ENCODE data around the gene ANKRD63.

Gene ANKRD63

DNA sequence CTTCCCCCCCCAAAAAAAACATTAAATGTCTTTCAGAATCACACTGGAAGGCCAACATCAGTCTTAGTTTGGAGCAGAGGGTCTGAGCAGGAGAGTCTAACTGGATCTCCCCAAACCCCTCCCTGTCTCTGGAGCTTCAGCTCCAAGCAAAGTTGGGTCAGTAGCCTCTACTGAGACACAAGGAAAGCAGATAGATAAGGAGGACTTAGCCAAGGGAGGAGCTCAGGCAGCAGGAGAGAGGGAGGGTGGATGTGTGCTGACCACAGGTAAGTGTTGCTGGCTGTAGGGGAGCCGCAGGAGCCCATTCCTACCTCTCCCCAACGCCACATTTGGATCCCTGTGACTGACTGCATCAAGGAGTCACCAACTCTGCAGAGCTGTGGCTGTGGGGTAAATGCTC, 17.9 kb upstream of the ANKRD63 start:
- Histone ChIP-seq H3K27ac (ENCODE audit: low read length) (no peak overlapping the region), H3K36me3 (ENCODE audit: control insufficient read depth, low read depth, low read length) (no peaks in the 10 kb centered on the region), H3K4me1 (ENCODE audit: control insufficient read depth, low read depth, low read length) (peaks cover 8% of the 10 kb centered on the region), H3K4me3 (ENCODE audit: low read length) (no peak overlapping the region), H3K9ac (ENCODE audit: low read length) (no peak overlapping the region), H3K27me3 (ENCODE audit: control insufficient read depth, insufficient read depth, low read length) (no peaks in the 10 kb centered on the region), H3K9me3 (ENCODE audit: control insufficient read depth, low read depth, low read length) (peaks cover 4% of the 10 kb centered on the region)

DNA sequence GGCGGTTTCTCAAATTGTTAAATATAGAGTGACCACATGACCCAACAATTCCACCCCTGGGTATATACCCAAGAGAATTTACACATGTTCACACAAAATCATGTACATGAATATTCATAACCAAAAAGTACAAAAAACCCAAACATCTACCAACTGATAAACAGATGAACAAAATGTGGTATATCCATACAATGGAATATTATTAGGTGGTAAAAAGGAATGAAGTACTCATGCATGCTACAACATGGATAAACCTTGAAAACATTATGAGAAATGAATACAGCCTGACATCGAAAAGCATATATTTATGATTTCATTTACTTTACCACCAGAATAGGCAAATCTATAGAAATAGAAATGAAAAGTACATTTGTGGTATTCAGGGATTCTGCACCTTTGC, 17.5 kb upstream of the ANKRD63 start:
- Histone ChIP-seq H3K9me3 (ENCODE audit: control insufficient read depth, low read depth, low read length) (peaks cover 4% of the 10 kb centered on the region), H3K4me1 (ENCODE audit: control insufficient read depth, low read depth, low read length) (peaks cover 8% of the 10 kb centered on the region), H3K27ac (ENCODE audit: low read length) (no peak overlapping the region), H3K9ac (ENCODE audit: low read length) (no peak overlapping the region), H3K36me3 (ENCODE audit: control insufficient read depth, low read depth, low read length) (no peaks in the 10 kb centered on the region), H3K4me3 (ENCODE audit: low read length) (no peak overlapping the region), H3K27me3 (ENCODE audit: control insufficient read depth, insufficient read depth, low read length) (no peaks in the 10 kb centered on the region)

- peaks cover 8% of the 10 kb centered on the region for H3K4me1 ChIP-seq (ENCODE audit: control insufficient read depth, low read depth, low read length)
- H3K27me3 ChIP-seq (ENCODE audit: control insufficient read depth, insufficient read depth, low read length) = peaks cover 1% of the 10 kb centered on the region
- no peak overlapping the region for H3K9ac ChIP-seq (ENCODE audit: low read length)
- H3K4me3 ChIP-seq (ENCODE audit: low read length) = no peak overlapping the region
- H3K9me3 ChIP-seq (ENCODE audit: control insufficient read depth, low read depth, low read length) = peaks cover 4% of the 10 kb centered on the region
- no peaks in the 10 kb centered on the region for H3K36me3 ChIP-seq (ENCODE audit: control insufficient read depth, low read depth, low read length)
- no peak overlapping the region for H3K27ac ChIP-seq (ENCODE audit: low read length)
These were observed 15.5 kb upstream of the ANKRD63 start for GRCh38 chr15:40298216-40298935.

GRCh38 chr15:40297356-40297755, 14.5 kb upstream of the ANKRD63 start:
- H3K27me3 ChIP-seq (ENCODE audit: control insufficient read depth, insufficient read depth, low read length) = peaks cover 12% of the 10 kb centered on the region
- H3K9me3 ChIP-seq (ENCODE audit: control insufficient read depth, low read depth, low read length) = peaks cover 4% of the 10 kb centered on the region
- H3K4me1 ChIP-seq (ENCODE audit: control insufficient read depth, low read depth, low read length) = peaks cover 8% of the 10 kb centered on the region
- no peaks in the 10 kb centered on the region for H3K36me3 ChIP-seq (ENCODE audit: control insufficient read depth, low read depth, low read length)
- no peak overlapping the region for H3K27ac ChIP-seq (ENCODE audit: low read length)
- no peak overlapping the region for H3K4me3 ChIP-seq (ENCODE audit: low read length)
- H3K9ac ChIP-seq (ENCODE audit: low read length) = no peak overlapping the region

DNA sequence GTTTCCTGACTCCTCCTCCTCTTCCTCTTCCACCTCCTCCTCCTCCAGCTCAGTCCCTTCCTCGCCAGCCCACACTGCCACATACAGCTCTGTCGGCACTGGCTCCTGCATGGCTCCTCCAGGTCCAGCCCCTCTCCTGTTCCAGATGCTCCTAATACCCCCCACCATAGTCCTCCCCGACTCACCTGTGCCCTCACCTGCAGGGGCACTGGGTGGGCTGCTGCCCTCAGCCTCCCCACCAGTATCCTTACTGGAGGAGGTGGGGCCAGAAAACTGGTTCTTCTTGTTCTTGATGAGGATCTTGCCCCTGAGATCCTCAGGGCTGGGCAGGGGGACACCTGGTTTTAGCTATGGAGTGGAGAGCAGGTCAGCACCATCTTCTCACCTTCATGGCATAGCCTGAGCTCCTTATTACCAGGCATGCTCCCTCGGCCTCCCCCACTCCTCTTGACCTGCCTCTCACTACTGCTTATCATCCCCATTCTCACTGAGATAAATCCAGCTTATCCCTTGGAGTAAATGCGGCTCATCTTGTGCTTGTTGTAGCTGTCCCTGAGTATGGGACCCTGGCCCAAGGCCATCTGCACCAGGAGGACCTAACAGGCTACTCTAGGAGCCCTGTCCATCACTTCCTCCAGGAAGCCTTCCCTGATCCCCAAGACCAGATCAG, 13.8 kb upstream of the ANKRD63 start:
- Histone ChIP-seq H3K27ac (ENCODE audit: low read length) (no peak overlapping the region), H3K36me3 (ENCODE audit: control insufficient read depth, low read depth, low read length) (no peaks in the 10 kb centered on the region), H3K4me3 (ENCODE audit: low read length) (no peak overlapping the region), H3K4me1 (ENCODE audit: control insufficient read depth, low read depth, low read length) (peaks cover 7% of the 10 kb centered on the region), H3K27me3 (ENCODE audit: control insufficient read depth, insufficient read depth, low read length) (peaks cover 18% of the 10 kb centered on the region), H3K9ac (ENCODE audit: low read length) (no peak overlapping the region), H3K9me3 (ENCODE audit: control insufficient read depth, low read depth, low read length) (peaks cover 4% of the 10 kb centered on the region)

DNA sequence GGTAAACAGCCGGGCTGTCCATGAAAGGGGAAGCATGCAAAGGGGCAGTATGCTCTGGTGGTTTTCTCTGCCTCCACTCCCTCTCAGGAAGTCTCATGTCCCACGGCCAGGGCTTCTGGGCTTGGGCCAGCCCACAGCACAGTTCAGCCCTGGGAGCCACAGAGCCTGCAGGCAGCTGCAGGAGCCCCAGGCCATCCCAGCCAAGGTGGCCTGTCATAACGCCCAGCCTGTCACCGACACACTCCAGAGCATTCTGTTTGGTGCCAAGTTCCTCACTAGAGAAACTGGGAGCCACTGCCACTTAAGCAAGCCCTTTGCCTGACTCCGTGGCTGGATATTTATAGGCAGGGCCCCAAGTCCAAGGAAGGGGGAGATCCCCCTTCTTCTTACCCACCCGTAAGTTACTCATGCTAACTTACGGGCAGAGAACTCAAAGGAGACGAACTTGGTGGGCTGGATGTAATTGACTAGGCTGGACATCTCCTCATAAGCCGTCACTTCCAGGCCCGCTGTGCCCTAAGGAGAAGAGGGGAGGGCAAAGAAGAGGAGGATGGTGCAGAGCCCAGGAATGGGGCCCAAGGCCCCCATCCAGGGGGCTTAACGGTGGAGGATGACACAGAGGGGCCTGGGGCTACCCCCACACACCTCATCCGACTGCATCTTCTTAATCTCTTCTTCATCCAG, 13.2 kb upstream of the ANKRD63 start:
- Histone ChIP-seq H3K27me3 (ENCODE audit: control insufficient read depth, insufficient read depth, low read length) (peaks cover 25% of the 10 kb centered on the region), H3K4me3 (ENCODE audit: low read length) (no peak overlapping the region), H3K27ac (ENCODE audit: low read length) (no peak overlapping the region), H3K9ac (ENCODE audit: low read length) (no peak overlapping the region), H3K4me1 (ENCODE audit: control insufficient read depth, low read depth, low read length) (peaks cover 5% of the 10 kb centered on the region), H3K36me3 (ENCODE audit: control insufficient read depth, low read depth, low read length) (no peaks in the 10 kb centered on the region), H3K9me3 (ENCODE audit: control insufficient read depth, low read depth, low read length) (peaks cover 4% of the 10 kb centered on the region)

GRCh38 chr15:40295297-40295696, 12.4 kb upstream of the ANKRD63 start:
- no peak overlapping the region for H3K27ac ChIP-seq (ENCODE audit: low read length)
- no peak overlapping the region for H3K4me3 ChIP-seq (ENCODE audit: low read length)
- no peak overlapping the region for H3K9ac ChIP-seq (ENCODE audit: low read length)
- peaks cover 31% of the 10 kb centered on the region for H3K27me3 ChIP-seq (ENCODE audit: control insufficient read depth, insufficient read depth, low read length)
- no peaks in the 10 kb centered on the region for H3K36me3 ChIP-seq (ENCODE audit: control insufficient read depth, low read depth, low read length)
- peaks cover 2% of the 10 kb centered on the region for H3K9me3 ChIP-seq (ENCODE audit: control insufficient read depth, low read depth, low read length)
- peaks cover 8% of the 10 kb centered on the region for H3K4me1 ChIP-seq (ENCODE audit: control insufficient read depth, low read depth, low read length)

DNA sequence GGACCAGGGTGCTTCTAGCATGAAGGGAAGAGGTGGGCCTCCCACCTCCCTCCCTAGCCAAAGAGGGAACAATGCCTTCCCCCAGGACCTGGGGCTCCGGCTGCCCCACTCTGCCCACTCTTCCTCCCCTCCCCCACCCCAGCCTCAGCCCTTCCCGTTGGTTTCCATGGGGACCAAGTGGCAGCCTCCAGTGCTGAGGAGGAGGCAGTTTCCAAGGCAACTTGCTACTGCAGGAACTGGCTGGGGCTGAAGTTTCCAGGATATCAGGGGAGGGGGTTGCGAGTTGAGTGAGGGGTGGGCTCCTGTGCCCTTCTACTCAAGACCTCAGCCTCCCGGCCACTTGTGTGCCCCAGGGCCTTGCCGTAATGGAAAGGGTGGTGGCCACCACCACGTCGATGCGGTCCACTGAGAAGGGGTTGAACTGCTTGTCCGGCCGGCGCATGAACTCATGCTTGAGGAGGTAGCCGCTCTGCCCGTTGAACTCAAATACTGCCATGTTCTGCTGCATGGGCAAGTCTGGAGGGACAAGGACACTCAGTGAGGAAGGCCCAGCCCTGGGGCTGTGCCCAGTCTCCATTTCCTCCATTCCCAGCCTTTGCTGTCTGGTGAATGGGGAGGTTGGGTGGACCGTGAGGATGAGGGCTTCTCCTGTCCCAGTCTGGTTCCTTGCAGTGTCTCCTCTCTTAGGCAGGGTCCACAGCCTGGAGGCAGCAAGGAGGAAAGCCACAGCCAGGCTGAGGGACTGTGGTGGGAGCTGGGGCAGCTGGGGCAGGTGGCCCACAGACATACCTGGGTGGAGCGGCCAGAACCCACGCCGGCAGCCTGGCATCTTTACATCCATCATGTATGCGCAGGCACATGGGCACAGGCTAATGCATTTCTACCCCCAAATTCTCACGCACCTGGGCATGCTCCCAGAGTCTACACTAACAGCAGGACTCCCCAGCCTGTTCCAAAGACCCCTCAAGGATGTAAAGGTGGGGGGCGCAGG, 11.3 kb upstream of the ANKRD63 start:
- no peak overlapping the region for H3K27ac ChIP-seq (ENCODE audit: low read length)

DNA sequence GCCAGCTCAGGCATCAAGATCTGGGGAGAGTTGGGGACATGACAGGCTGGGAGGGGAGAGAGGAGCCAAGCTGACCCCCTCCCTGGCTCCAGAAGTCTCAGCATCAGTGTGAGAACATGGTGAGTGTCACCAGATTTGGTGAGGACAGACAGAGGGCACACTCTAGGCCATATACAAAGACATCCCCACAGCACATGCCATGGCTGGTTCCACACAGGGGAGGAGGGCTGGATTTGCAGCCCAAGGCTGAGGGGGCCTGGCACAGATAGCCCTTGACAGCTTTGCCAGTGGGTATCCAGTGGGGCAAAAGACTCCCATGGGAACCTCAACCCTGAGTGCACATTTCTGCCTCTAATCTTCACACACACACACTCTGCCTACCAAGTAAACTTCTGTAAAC, 10.1 kb upstream of the ANKRD63 start:
- peaks cover 11% of the 10 kb centered on the region for H3K4me1 ChIP-seq (ENCODE audit: control insufficient read depth, low read depth, low read length)
- H3K27me3 ChIP-seq (ENCODE audit: control insufficient read depth, insufficient read depth, low read length) = peaks cover 49% of the 10 kb centered on the region

More for the DNA sequence above, 11.3 kb upstream of the ANKRD63 start:
- no peak overlapping the region for H3K9ac ChIP-seq (ENCODE audit: low read length)
- no peak overlapping the region for H3K4me3 ChIP-seq (ENCODE audit: low read length)
- H3K9me3 ChIP-seq (ENCODE audit: control insufficient read depth, low read depth, low read length) = no peaks in the 10 kb centered on the region
- peaks cover 11% of the 10 kb centered on the region for H3K4me1 ChIP-seq (ENCODE audit: control insufficient read depth, low read depth, low read length)
- H3K36me3 ChIP-seq (ENCODE audit: control insufficient read depth, low read depth, low read length) = no peaks in the 10 kb centered on the region
- H3K27me3 ChIP-seq (ENCODE audit: control insufficient read depth, insufficient read depth, low read length) = peaks cover 42% of the 10 kb centered on the region

GRCh38 chr15:40292246-40292645, 9.4 kb upstream of the ANKRD63 start:
- Histone ChIP-seq H3K27me3 (ENCODE audit: control insufficient read depth, insufficient read depth, low read length) (peaks cover 49% of the 10 kb centered on the region), H3K27ac (ENCODE audit: low read length) (no peak overlapping the region), H3K9me3 (ENCODE audit: control insufficient read depth, low read depth, low read length) (no peaks in the 10 kb centered on the region), H3K4me3 (ENCODE audit: low read length) (no peak overlapping the region), H3K36me3 (ENCODE audit: control insufficient read depth, low read depth, low read length) (no peaks in the 10 kb centered on the region), H3K9ac (ENCODE audit: low read length) (no peak overlapping the region), H3K4me1 (ENCODE audit: control insufficient read depth, low read depth, low read length) (peaks cover 11% of the 10 kb centered on the region)

More for the DNA sequence above, 10.1 kb upstream of the ANKRD63 start:
- Histone ChIP-seq H3K36me3 (ENCODE audit: control insufficient read depth, low read depth, low read length) (no peaks in the 10 kb centered on the region), H3K9ac (ENCODE audit: low read length) (no peak overlapping the region), H3K9me3 (ENCODE audit: control insufficient read depth, low read depth, low read length) (no peaks in the 10 kb centered on the region), H3K27ac (ENCODE audit: low read length) (no peak overlapping the region), H3K4me3 (ENCODE audit: low read length) (no peak overlapping the region)

Data from iPS-18a (cell line).